AG09309 (cell line): ENCODE data around the gene FAM200A.

Experiments used
- DNase-seq: peaks from one replicate; pipeline ENCODE4 v3.0.0-alpha.2; 2010; ENCODE audit warnings: low read depth
- H3K4me3 ChIP-seq: 2 replicates; pipeline ENCODE4 v1.5.1; 2011; ENCODE audit warnings: mild to moderate bottlenecking, low read depth, low read length, moderate library complexity; ENCODE audit not compliant: control insufficient read depth
- TF ChIP-seq, protein P1 (sequence below): IDR thresholded peaks from 2 replicates; pipeline ENCODE4 v1.5.1; 2011; ENCODE audit warnings: mild to moderate bottlenecking, low read depth, low read length, inconsistent platforms; ENCODE audit not compliant: insufficient read depth, control insufficient read depth; ENCODE audit errors: missing control alignments

Gene FAM200A

DNA sequence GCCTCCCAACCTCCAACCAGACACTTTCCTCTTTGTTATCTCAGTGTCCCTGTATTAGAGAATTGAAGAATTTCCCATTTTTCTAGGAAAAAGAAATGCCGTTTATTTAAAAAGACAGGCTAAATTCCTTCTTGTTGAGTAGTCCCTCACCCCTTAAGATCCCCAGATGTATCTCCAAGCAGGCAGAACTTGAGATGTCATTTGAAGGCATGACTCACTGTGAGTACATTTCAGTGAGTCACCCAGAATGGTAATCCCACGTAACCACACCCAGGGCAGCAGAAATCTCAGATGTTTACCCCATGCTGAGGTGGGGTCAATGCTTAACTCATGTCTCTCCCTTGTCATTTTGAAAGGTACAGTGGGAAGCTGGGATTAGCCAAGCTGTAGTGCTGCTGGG is 10.9 kb upstream of the FAM200A start:
- DNase-seq, result peak; percentile 96
- TF ChIP-seq, protein P1, sequence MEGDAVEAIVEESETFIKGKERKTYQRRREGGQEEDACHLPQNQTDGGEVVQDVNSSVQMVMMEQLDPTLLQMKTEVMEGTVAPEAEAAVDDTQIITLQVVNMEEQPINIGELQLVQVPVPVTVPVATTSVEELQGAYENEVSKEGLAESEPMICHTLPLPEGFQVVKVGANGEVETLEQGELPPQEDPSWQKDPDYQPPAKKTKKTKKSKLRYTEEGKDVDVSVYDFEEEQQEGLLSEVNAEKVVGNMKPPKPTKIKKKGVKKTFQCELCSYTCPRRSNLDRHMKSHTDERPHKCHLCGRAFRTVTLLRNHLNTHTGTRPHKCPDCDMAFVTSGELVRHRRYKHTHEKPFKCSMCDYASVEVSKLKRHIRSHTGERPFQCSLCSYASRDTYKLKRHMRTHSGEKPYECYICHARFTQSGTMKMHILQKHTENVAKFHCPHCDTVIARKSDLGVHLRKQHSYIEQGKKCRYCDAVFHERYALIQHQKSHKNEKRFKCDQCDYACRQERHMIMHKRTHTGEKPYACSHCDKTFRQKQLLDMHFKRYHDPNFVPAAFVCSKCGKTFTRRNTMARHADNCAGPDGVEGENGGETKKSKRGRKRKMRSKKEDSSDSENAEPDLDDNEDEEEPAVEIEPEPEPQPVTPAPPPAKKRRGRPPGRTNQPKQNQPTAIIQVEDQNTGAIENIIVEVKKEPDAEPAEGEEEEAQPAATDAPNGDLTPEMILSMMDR, result no peak
- no peak overlapping the region for H3K4me3 ChIP-seq

- TF ChIP-seq, protein P1, result no peak
- DNase-seq, result no peak
- no peak overlapping the region for H3K4me3 ChIP-seq
These were observed 10.3 kb upstream of the FAM200A start for GRCh38 chr7:99562114-99562784.

DNA sequence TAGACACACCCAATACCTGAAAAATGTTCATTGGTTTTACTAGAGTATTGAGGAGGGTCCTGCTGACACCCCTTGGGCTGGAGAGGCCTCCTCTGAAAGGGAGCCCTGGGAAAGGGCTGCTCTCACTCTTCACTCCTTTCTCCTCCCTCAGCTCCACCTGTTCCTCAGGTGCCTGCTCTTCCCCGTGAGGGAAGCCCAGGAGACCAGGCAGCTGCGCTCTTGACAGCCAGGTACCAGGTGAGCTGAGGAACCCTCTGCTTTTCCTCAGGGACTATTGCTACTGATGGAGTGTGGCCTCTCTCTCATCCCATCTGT is 9.8 kb upstream of the FAM200A start:
- H3K4me3 ChIP-seq, result no peak overlapping the region
- DNase-seq, result no peak
- TF ChIP-seq, protein P1, result no peak

DNA sequence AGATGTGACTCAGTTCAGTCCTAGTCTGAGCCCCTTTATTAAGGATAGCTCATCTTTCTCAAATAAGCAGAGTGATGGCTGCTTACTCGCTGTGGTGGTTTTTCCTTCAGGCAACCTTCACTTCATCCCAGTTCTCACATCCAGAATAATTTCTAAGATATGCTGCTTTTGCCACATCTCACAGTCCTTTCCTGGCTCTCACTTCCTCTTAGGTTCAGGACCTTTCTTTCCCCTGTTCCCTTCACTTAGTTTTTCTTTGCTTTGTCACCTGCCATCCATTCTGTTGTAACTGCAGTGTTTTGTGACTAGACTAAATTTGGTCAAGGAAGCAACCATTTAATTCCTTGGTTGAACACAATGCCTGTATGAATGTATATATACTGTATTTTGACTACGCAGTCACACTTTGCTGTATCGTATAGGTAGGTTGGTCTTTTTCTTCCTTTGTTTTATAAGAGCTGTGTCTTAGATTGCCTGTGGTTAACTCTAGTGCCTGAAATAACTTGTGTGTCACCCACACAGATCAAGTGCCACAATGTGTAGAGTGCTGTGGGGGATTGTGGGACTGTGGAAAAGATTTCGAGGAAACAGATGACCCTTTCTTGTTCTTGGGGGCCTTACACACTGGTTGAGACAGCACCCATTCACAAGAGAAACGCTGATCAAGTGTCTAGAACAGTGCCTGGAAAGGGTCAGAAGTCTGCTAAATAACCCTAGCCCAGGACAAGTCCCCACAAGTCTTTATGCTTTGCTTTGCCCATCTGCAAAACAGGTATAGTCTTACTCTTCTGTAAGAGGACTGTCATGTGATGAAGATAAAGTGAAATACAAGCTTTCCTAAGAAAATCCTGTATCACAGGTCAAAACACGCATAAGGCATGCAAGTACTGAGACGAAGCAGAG is 9.2 kb upstream of the FAM200A start:
- no peak overlapping the region for H3K4me3 ChIP-seq
- TF ChIP-seq, protein P1, result no peak
- no peak for DNase-seq

DNA sequence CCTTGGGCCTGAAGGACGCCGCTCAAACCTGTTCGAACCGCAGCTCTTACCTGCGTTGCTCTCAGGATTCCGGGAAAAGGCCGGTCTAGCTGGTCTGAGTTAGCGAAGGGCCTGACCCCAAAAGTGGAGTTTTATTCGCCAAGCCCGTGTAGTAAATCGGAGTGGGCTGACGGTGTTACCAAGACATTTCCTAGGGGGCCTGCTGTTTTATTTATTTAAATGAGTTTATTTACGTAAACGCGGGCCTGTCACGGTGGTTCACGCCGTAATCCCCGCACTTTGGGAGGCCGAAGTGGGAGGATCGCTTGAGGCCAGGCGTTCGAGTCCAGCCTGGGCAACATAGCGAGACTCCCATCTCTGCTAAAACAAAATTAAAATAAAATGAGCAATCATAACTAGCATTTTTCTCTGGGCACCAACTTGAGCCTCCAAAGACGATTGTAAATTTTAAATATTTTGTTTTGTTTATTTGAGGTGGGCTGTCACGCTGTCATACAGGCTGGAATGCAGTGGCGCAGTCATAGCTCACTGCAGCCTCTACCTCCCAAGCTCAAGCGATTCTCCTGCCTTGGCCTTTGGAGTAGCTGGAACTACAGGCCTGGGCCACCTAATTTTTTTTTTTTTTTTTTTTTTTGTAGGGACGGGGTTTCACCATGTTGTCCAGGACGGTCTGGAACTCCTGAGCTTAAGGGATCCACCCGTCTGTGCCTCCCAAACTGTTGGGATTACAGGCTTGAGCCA is 7.4 kb upstream of the FAM200A start:
- no peak for DNase-seq
- peak overlapping the region; percentile 89 for H3K4me3 ChIP-seq

DNA sequence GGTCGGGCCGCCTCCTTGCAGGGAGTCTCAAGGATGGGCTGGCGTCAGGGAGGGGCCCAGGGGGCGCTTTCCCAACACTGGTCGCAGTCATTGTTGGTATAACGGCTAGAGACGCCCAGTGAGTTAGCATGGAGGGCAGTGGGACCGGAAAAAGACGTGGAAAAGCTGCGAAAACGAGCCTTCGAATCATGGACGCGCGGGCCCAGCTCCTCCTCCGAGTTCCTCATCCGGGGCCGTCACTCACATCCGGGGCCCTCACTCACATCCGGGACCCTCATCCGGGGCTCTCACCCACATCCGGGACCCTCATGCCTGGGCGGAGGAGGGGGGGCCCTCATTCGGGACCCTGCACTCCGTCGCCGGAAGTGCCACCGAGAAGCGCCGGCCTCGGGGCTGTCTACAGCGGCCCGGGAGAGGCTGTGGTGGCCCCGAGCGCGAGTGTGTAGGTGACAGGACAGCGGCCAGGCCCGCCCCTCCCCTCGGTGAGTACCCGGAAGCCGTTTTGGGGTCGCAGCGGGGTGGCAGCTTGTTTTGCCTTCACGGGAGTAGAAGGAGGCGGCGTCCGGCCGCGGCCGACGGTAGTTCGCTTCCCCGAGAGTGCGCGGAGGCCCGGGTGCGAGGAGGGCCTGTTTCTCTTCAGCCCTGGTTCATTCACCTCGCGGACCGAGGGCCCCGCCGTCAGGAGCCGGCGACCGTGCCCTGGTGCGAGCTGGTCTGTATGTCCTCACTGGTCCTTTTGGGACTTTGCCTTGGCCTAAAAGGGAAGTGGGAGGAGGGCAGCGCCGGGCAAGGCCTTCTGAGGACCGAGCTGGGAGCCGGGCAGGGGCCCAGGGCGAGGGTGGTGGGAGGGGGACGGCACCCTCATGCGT is 6.6 kb upstream of the FAM200A start, which contains the start of gene ZNF655:
TSS of gene ZNF655 (plus strand) at position 337 of the 869 bp plus-strand sequence. CDS start 1,918 bp downstream, outside the sequence.
- TF ChIP-seq, protein P1, result no peak
- DNase-seq, result peak; percentile 33
- H3K4me3 ChIP-seq, result peak within 1 kb of the TSS; percentile 89

More for the DNA sequence above, 7.4 kb upstream of the FAM200A start:
- TF ChIP-seq, protein P1, result no peak
